GM23338 (cell line): ENCODE results near the gene CHCHD3. TPM values are rescaled to one million over a fixed set of nuclear protein-coding genes. Genes with fewer than 3 reads are reported as not detected.

ENCODE experiments used
- ATAC-seq: fragments of 200-7000 bp; cut with Tn5 transposase; 3 replicates; pipeline ENCODE4 v1.9.1; 2020
- DNase-seq: peaks from one replicate; pipeline ENCODE4 v3.0.0-alpha.2; 2015; ENCODE audit warnings: low spot score
- H2AFZ ChIP-seq: fragments of 200-600 bp; sonication (generic); 2 replicates; pipeline ENCODE4 v1.8.0; 2016; ENCODE audit warnings: antibody characterized with exemption, mild to moderate bottlenecking, moderate library complexity
- H3F3A ChIP-seq: fragments of 200-600 bp; sonication (generic); replicated peaks from 2 replicates; pipeline ENCODE4 v1.8.0; 2017; ENCODE audit warnings: antibody characterized with exemption, mixed run types, low read depth
- H3K27ac ChIP-seq: fragments of 200-600 bp; sonication (generic); 2 replicates; pipeline ENCODE4 v1.6.1; 2016; ENCODE audit warnings: low read depth
- H3K27me3 ChIP-seq: fragments of 200-600 bp; sonication (generic); 2 replicates; pipeline ENCODE4 v1.8.0; 2016; ENCODE audit warnings: mild to moderate bottlenecking, mixed run types, moderate library complexity; ENCODE audit not compliant: insufficient read depth
- H3K36me3 ChIP-seq: fragments of 200-600 bp; sonication (generic); 2 replicates; pipeline ENCODE4 v1.8.0; 2016; ENCODE audit warnings: mild to moderate bottlenecking; ENCODE audit not compliant: insufficient read depth
- H3K4me1 ChIP-seq: fragments of 200-600 bp; sonication (generic); 2 replicates; pipeline ENCODE4 v1.8.0; 2016; ENCODE audit warnings: mild to moderate bottlenecking, moderate library complexity; ENCODE audit not compliant: insufficient read depth
- H3K4me2 ChIP-seq: fragments of 200-600 bp; sonication (generic); 2 replicates; pipeline ENCODE4 v1.7.1; 2017; ENCODE audit warnings: mixed run types
- H3K4me3 ChIP-seq: fragments of 200-600 bp; sonication (generic); 2 replicates; pipeline ENCODE4 v1.6.1; 2016; ENCODE audit warnings: mixed run types
- H3K79me2 ChIP-seq: fragments of 200-600 bp; sonication (generic); replicated peaks from 2 replicates; pipeline ENCODE4 v1.8.0; 2017; ENCODE audit warnings: mild to moderate bottlenecking; ENCODE audit not compliant: insufficient read depth
- H3K9me2 ChIP-seq: fragments of 200-600 bp; sonication (generic); 2 replicates; pipeline ENCODE4 v1.8.0; 2017; ENCODE audit not compliant: insufficient read depth
- H4K20me1 ChIP-seq: fragments of 200-600 bp; sonication (generic); replicated peaks from 2 replicates; pipeline ENCODE4 v1.8.0; 2017; ENCODE audit warnings: mild to moderate bottlenecking; ENCODE audit not compliant: insufficient read depth
- H3K27ac Mint-ChIP-seq: 2 replicates; pipeline ENCODE4 v1.8.0; 2020; ENCODE audit warnings: inconsistent platforms, mild to moderate bottlenecking, moderate library complexity, mixed read lengths
- H3K27me3 Mint-ChIP-seq: 3 replicates; pipeline ENCODE4 v1.8.0; 2022; ENCODE audit warnings: low read depth, mild to moderate bottlenecking, moderate library complexity, mixed read lengths, inconsistent platforms; ENCODE audit not compliant: insufficient read depth, poor library complexity
- H3K36me3 Mint-ChIP-seq: 3 replicates; pipeline ENCODE4 v1.8.0; 2021; ENCODE audit warnings: low read depth, mild to moderate bottlenecking, inconsistent platforms, moderate library complexity, mixed read lengths
- H3K4me1 Mint-ChIP-seq: 3 replicates; pipeline ENCODE4 v1.8.0; 2020; ENCODE audit warnings: mild to moderate bottlenecking, inconsistent platforms, mixed read lengths
- H3K4me3 Mint-ChIP-seq: 3 replicates; pipeline ENCODE4 v1.8.0; 2021; ENCODE audit warnings: moderate library complexity, mild to moderate bottlenecking, inconsistent platforms, mixed read lengths
- H3K9me3 Mint-ChIP-seq: 3 replicates; pipeline ENCODE4 v1.8.0; 2020; ENCODE audit warnings: moderate library complexity, mild to moderate bottlenecking, inconsistent platforms, mixed read lengths
- CREB1 ChIP-seq: fragments of 250-450 bp; sonication (Bioruptor Pico); IDR thresholded peaks from 2 replicates; pipeline ENCODE4 v1.5.0; 2020; ENCODE audit warnings: low read depth, mild to moderate bottlenecking, moderate library complexity
- CTCF ChIP-seq, 2 experiments: fragments of 200-600 bp in 1 of 2; sonication (generic) in 1 of 2; conservative IDR thresholded peaks; 2 replicates each; pipeline versions ENCODE4 v1.5.1 to v1.6.1; 2016 to 2017; ENCODE audit warnings: antibody characterized with exemption in 2 of 2, low read depth in 2 of 2, mild to moderate bottlenecking in 2 of 2, moderate library complexity in 1 of 2
- ETS1 ChIP-seq: IDR thresholded peaks from 2 replicates; pipeline ENCODE4 v1.6.1; 2016; ENCODE audit warnings: antibody characterized with exemption
- EZH2 ChIP-seq: fragments of 200-600 bp; sonication (generic); IDR thresholded peaks from one replicate; pipeline ENCODE4 v1.8.0; 2017; ENCODE audit warnings: antibody characterized with exemption, mild to moderate bottlenecking, low read depth; ENCODE audit not compliant: unreplicated experiment
- EZH2phosphoT487 ChIP-seq: fragments of 200-600 bp; sonication (generic); IDR thresholded peaks from one replicate; pipeline ENCODE4 v1.8.1; 2018; ENCODE audit warnings: antibody characterized with exemption; ENCODE audit not compliant: unreplicated experiment
- JUNB ChIP-seq: IDR thresholded peaks from one replicate; pipeline ENCODE4 v1.6.1; 2016; ENCODE audit warnings: antibody characterized with exemption; ENCODE audit not compliant: unreplicated experiment
- NANOG ChIP-seq: IDR thresholded peaks from 2 replicates; pipeline ENCODE4 v1.6.1; 2016; ENCODE audit warnings: antibody characterized with exemption, borderline replicate concordance
- POLR2AphosphoS5 ChIP-seq: IDR thresholded peaks from 2 replicates; pipeline ENCODE4 v1.6.1; 2016; ENCODE audit warnings: antibody characterized with exemption, low read depth
- REST ChIP-seq: IDR thresholded peaks from one replicate; pipeline ENCODE4 v1.6.1; 2018; ENCODE audit warnings: antibody characterized with exemption; ENCODE audit not compliant: unreplicated experiment
- STAT1 ChIP-seq: IDR thresholded peaks from one replicate; pipeline ENCODE4 v1.6.1; 2016; ENCODE audit warnings: antibody characterized with exemption; ENCODE audit not compliant: unreplicated experiment
- ZNF114 ChIP-seq: fragments of 250-450 bp; sonication (Bioruptor Pico); IDR thresholded peaks from 2 replicates; pipeline ENCODE4 v1.5.0; 2020; ENCODE audit warnings: mild to moderate bottlenecking, moderate library complexity
- ZNF331 ChIP-seq: fragments of 250-450 bp; sonication (Bioruptor Pico); IDR thresholded peaks from 2 replicates; pipeline ENCODE4 v1.5.0; 2020; ENCODE audit warnings: low read depth, mild to moderate bottlenecking, moderate library complexity
- ZNF462 ChIP-seq: fragments of 250-450 bp; sonication (Bioruptor Pico); IDR thresholded peaks from 2 replicates; pipeline ENCODE4 v1.5.0; 2020; ENCODE audit warnings: mild to moderate bottlenecking, moderate library complexity
- polyA plus RNA-seq: library from polyadenylated mRNA; unstranded; fragments of >200 nt; fragmentation: Nextera tagmentation; extraction: Ambion mirVana; gene quantifications from 2 replicates; pipeline ENCODE4 v1.2.1, GENCODE V29; 2016
- total RNA-seq: library from RNA; depleted of rRNA; stranded (reverse); fragments of >200 nt; shearing (Covaris generic); gene quantifications from 2 replicates; pipeline ENCODE4 v1.2.3, GENCODE V29; 2014

The CHCHD3 gene
- total and polyA plus RNA-seq, 2 experiments from 2014 or later, result 107 to 131 TPM

GRCh38 chr7:132891554-132891953 is 190.3 kb downstream of the CHCHD3 start (continued):
- no peak for TF ChIP-seq CTCF (conservative IDR thresholded peaks at IDR 0.05; ENCODE audit: low read depth in 2 of 2)
- no peak for TF ChIP-seq EZH2
- TF ChIP-seq CREB1, result no peak

- H3K4me1 Mint-ChIP-seq, result peaks cover 30% of the 10 kb centered on the region
- peaks cover 9% of the 10 kb centered on the region; the same call in 1 of the 2 replicates for H4K20me1 ChIP-seq
- H3K79me2 ChIP-seq, result peaks cover 31% of the 10 kb centered on the region
- no peak overlapping the region for H3K27ac ChIP-seq
- H3K27ac Mint-ChIP-seq, result no peak overlapping the region
- no peak overlapping the region for H3K4me3 Mint-ChIP-seq
- no peak overlapping the region for H3K4me3 ChIP-seq
- no peaks in the 10 kb centered on the region for H3K36me3 Mint-ChIP-seq
- no peak overlapping the region for H3K4me2 ChIP-seq
- no peaks in the 10 kb centered on the region for H3K36me3 ChIP-seq
- no peaks in the 10 kb centered on the region for H3K27me3 ChIP-seq
- H3F3A ChIP-seq, result no peaks in the 10 kb centered on the region
- no peak overlapping the region for H2AFZ ChIP-seq
- H3K9me2 ChIP-seq, result no peaks in the 10 kb centered on the region
- DNase-seq (no peak), ATAC-seq (no peak)
- H3K9me3 Mint-ChIP-seq, result no peaks in the 10 kb centered on the region
- H3K4me1 ChIP-seq, result peaks cover 21% of the 10 kb centered on the region
- H3K27me3 Mint-ChIP-seq, result no peaks in the 10 kb centered on the region
- TF ChIP-seq ZNF462 (CRISPR knock-in tag) (no peak), CREB1 (no peak), JUNB (no peak), NANOG (no peak), ETS1 (no peak), ZNF331 (no peak), ZNF114 (CRISPR knock-in tag) (no peak), STAT1 (no peak), REST (no peak), POLR2AphosphoS5 (no peak), EZH2phosphoT487 (no peak)
These were observed 199.0 kb downstream of the CHCHD3 start for GRCh38 chr7:132882714-132883428.
